ENCODE data around the gene HOXA9.

HOXA9 gene

DNA sequence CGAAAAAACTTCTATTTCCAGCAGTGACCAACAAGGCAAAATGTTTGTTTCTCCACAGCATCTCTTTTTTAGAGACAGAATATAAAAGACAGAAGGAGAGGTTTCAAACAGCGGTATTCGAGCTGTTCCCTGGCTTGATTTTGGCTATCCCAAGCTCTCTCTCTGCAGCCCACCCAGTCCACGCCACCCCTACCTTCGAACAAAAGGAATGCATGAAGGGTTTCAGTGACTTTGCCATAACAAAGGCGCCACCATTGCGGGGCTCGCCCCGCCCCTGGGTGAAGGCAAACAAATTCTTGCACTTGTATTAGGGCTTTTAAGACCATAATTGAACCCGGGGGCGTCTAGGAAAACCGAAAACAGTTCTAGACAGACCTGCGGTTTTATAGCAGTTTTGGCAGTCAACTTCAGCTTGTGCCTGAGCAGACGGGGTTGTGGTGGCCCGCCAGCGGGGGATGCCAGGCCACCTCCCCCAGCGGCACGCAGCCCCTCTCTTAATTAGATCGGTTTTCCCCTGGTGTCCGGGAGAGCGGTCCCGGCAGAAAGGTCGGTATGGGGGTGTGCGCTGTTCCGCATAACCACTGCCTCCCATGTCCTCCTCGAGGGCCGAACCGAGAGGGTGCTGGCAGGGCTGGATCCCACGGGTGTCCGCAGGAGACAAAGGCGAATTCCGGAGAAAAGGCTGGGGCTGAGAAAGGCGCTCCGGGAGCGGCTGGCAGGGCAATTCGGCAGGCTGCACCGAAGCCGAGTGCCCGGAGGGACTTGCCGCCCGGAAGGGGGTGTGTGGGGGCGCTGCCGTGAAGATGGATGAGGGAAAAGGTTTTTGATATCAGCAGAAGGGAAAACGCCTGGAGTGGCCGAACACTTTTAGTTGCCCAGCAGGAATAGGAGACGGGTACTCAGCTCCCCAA, 22.4 kb upstream of the HOXA9 start:
- no peak for FAIRE-seq

DNA sequence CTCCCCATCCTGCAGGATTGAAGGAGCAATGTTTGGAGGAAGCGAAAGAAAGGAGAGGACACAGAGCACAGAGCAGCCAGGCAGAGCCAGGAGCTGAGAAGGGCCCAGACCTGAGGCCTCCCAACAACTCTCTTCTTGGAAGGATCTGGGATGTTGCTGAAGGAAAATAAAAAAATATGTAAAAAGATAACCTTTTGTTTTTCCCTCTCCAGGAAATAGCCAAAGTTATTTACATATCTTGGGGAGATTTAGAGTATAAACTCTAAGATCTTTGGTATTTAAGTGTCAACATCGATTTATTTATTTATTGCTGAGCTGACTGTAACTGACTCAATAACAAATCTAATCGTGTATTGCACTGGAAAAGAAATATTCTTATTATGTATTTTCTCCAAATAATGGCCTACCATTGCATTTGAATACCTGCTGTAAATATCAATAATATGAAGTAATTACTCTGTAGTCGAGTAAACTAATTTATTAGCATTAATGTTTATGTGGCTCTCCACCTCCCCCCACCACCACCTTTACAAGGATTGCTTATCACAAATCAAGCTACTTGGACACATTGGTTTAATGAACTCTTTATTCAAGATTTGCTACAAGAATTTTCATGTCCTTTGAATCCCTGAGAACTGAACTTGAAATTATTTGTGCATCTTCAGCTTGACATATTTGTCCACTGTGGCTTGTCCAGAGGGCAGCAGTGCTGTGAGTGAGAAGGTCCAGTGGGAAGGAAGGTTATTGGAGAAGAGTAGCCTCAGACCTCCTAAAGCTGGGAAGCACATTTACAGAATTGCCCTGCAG, 21.5 kb upstream of the HOXA9 start:
- FAIRE-seq: peak; percentile 61

DNA sequence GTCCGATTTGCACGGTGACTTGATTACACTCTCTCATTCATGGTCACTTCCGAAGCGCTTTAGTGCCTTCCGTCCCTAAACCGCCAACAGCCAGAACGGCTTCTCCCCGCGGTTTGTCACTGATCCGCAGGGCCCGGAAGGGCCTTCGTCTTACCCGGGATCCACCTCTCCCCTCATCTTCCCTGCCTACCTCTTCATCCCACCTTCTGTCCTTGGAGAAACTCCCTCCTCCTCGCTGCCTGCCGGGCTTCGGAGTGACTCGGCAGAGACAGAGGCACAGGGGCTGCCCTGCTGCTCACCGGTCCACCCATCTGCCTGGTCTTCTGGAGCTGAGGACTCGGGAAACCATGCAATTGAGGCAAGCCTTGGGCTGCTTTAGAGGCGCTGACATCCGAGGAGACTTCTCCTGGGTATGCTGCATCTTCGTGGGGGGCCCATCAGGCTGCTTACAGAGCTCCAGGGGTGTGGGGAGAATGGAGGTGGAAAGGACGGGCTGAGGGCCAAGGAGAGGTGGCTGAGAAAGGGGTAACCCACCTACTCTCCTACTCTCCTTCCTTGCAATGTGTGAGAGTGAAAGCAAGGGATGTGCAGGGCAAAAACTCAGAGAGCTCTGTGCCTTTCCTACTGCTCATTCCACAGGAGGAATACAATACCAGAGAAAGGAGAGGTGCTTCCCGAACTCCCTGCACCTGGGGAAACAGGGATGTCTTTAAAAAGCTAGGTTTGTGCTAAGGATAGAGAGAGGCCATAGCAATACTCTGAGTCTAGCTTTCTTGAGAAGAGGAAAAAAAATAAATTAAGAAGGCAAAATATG, 20.7 kb upstream of the HOXA9 start:
- no peak for FAIRE-seq

DNA sequence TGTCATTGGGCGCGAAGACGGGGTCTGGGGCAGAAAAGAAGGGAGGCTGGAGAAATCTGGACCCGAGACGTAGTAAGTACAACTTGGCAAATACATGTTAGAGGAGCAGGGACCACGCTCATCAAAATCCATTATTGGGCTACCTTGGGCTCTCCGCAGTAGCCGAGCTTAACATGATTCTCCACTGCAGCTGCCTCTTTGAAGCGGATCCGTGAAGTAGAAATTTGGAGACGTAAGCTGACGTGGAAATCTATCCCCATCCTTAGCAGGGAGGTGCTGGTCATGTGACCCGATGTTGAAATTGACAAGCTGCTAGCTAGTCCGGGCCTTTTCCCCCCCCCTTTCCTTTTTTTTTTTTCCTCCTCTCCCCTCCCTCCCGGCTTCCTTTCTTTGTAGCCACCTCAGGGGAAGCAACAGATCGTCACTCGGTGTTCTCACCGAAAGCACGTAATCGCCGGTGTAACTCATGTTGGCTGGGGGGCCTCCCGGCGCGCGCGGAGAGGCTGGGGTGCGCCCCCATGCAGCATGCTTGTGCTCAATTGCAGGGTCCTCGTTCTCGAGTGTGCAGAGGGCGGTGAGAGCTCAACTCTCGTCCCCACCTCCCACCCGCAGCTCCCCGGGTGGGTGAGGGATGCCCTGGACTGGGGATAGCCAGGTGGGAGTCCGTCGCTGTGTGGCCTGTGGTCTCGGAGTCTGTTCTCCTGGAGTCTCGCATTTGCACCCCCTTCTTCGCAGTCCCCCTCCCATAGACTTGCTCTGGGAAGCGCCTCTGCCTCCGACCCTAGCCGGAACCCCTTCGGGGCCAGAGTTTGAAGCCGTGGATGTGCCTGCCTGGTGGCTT, 19.9 kb upstream of the HOXA9 start, which contains the start of gene HOXA11:
Gene HOXA11 (minus strand): TSS at position 220 of the 841 bp plus-strand sequence. CDS start 88 bp downstream, at position 132.
- FAIRE-seq: peak; percentile 93

DNA sequence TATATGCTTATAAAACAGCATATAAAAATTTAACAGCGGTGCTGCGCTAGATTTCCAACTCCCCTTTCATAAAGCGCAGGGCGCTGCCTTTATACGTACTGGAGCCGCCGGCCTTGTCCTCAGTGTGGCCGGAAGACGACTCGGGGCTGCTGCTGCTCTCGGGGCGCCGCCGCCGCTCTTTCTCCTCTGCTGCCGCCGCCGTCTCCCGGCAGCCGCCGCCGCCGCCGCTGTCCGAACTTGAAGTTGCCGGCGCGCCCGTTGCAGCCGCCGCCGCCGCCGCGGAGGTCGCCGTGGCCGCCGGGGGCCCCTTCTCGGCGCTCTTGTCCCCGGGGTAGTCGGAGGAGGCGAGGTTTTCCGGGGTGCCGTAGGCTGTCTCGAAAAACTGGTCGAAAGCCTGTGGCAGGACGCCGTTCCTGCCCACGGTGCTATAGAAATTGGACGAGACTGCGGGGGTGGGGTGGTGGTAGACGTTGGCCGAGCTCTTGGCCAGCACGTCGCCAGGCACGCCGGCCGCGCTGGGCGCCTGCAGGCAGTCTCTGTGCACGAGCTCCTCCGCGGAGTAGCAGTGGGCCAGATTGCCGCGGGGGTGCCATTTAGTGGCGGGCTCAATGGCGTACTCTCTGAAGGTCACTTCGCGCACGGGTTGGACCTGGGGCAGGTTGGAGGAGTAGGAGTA, 19.1 kb upstream of the HOXA9 start:
- FAIRE-seq: no peak

DNA sequence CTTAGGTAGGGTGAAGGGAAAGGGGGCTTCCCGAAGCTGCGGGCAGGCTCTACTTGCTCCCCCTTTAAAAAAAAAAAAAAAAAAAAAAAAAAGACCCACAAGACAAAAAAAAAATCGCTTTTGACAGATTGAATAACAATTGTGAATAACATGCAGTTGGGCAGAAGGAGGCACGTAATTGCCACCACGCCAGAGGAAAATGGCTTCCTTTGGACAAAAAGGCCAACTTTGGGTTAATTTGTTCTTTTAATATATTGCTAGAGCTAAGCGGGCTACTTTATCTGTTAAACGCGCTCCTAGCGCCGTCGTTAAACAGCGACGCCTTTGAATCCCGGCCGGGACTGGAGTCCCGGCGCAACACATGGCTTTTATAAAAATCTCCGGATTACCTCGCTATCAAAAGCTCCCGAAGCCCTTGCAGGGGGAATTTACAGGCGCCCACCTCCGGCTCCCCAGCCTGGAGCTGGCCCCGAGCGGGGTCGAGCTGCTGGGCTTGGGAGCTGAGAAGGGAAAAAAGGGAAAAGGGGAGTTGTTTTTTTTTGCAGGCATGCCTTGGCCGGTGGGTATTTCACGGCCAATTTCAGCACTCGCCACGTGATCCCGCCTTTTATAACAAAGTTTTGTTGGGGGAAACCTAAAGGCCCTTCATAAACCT, 18.5 kb upstream of the HOXA9 start:
- FAIRE-seq: no peak

DNA sequence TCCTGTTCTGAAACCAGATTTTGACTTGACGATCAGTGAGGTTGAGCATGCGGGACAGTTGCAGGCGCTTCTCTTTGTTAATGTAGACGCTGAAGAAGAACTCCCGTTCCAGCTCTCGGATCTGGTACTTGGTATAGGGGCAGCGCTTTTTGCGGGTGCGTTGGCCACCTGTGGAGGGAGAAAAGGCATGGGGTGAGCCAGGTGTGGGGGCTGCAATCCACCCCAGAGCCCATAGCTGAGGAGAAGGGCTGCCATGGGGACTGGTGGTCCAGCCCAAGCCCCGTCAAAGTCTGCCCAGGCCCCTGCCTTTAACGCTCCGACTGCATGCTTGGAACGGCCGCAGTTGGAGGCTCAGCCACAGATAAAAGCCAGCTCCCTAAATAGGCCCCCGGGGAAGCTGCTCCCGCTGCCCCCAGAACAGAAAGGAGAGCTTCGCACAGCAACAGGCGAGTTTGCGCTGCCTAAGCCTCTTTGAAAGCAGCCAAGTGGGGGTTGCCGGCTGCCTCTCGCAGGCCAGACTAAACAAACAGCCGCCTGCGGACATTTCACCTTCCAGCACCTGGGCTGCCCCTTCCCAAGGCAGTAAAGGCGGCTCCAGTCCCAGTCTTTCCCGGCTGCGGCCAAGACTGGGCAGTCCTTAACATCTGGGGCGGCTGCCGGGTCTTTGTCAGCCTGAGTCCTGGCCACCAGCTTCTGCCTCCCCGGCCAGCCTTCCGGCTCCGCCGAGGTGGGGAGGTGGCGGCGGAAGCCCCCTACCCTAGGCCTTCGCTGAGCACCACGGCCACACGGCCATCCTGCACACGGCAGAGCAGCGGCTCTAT, 17.7 kb upstream of the HOXA9 start:
- FAIRE-seq: no peak

DNA sequence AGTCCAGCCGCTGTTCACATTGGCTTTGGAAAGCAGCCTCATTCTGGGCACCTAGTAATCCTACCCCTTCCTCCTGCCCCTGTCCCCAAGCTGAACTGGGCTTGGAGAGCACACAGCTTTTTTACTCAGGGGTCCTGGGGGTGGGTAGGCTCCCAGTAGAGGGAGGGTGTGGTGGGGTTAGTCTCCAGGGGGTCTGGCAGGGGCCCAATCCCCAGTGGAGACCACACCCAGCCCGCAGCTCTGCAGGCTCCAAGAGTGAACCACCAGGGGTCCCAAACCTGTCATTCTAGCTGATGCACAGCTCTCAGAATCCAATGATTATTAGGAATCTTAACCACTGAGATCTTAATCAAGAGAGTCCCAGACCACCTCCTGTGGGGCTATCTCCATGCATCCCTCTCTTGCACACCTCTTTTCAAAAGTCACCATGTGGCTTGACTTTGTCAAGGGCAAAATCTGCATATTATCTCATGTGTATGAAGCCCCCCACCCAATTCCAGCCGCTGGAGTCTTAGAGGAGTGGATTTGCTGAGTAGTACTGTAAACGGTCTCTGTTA, 17.0 kb upstream of the HOXA9 start:
- no peak for FAIRE-seq

DNA sequence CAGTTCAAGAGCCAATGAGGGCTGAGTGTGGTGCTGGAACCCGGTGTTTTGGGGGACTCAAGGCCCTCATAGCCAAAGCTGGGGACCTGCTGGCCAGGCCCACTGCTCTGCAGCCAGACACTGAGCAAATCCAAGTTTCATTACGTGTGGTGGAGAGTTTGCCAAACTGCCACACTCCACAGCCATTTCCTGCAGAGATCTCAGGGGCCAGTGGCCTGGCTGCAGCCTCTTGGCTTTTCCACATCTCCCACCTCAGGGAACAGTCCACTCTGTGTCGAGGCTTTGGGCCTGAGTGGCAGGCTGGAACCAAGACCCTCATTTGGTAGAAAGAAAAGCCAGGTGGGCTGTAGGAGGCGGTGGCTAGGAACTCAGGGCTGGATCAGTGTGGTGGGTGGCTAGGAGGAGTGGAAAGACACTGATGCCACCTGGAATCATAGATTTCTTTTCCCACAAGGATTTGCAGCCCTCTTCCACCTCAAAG, 16.5 kb upstream of the HOXA9 start:
- no peak for FAIRE-seq

DNA sequence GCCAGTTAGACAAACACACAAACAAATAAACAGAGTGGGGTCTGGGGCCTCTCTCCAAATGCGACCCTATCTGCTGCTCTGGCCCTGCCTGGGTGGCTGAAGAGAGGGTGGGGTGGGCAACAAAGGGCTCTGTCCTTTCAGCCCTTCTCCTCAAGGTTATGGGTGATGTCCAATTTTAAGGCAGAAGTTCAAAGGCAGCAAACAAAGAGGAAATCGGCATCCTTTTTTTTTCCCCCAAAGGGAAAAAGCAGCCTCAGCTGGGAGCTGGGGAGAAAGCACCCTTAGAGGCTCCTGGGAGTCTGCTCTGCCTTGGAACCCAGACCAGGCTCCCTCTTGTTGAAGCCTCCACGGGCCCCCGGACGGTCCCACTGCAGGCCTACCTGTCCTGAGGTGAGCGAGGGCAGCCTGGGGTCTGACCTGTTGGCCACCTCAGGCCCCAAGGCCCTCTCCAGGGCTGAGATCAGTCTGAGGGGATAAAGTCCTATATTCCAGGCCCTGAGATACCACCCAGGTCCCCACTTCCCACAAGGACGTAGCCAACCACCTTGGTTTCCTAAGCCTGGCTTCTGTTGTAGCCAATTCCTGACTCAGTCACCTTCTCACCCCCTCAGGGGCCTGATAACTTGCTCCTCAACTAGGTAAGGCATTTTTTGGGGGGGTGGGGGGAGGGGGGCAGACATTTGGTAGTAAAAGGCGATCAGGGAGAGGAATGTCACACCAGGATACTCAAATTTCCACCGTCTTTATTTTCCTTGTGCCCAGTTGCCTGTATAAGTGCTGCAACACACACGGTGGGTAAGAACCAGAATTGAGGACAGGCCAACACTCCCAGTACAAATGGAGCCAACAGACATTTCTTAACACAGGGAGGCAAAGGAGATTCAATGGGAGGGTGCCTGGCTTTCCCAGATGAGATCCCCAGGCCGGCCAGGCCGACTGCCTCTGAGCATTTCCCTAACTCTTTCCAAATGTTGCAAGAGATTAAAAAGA, 15.4 kb upstream of the HOXA9 start:
- FAIRE-seq: no peak

DNA sequence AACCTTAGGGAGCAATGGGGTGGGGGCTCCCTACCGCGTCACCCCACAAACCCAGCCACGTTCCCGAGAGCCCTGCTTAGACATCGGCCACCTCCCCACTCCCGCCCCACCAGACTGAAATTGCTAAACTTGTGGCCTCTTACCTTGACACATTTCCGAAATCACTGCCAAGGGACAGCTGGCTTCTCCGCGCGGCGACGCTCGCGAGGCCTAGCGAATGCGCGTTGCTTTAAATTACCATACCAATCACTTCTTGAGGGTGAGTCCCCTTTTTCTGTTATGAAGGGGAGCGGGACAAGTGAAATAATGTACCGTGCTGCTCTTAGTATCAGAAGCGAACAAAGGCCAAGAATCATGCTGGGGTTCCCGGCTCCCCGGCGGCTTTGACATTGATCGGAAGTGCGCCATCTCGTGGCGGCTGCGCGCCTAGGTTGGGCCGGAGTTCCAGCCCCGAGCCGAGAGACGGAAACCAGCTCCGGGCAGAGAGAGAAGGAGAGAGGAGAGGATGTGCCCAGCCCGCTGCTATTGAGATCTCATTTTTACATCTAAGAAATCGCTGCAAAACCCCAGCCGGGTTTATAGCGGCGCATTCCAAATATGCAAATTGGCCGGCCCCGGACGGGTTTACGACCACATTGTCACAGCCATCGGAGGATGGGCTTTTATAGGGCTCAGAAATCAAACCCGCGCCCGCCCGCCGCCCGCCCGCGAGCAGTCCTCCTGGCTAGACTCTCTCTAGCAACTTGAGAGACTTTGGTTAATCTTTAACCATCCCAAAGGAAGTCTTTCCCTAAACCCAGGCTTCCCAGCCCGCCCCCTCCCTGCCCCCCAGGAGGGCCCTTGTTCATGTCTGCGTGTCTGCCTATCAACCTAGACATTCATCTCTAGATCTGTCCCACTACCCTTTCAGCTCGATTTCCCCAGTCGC, 14.4 kb upstream of the HOXA9 start:
- FAIRE-seq: peak; percentile 23

DNA sequence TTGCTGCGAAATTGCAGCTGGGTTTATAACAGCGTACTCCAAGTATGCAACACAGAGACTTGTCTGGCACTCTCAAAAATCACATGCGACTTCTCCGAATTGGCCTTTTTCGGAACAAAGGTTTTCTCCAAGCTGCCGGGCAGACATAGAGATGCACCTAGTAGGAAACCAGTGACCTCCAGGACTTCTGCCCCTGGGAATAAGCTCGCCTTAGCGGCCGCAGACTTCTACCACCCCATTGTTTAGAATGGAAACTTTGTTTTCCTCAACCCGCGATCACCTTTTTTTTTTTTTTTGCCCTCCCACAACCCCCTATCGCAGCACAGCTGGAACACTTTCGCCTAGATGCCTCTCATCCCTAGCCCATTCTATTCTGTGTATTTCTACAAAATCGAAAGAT, 13.7 kb upstream of the HOXA9 start:
- FAIRE-seq: no peak

DNA sequence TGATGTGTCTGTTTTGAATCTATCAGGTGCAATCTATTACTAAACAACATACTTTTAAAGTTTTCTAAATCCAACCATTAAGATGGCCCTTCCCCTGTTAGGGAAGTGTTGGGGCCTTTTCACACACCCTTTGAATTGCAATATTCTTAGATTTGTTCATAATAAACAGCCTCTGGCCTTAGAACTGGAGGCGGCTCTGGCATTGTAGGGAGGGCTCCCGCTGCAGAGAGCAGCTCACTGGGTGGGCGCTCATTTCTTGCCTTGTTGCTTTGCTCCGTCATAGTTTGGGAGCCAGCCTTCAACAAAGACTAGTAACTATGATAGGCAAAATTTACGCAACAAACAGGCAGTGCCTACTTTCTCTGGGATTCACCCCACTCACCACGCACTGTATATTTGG, 13.0 kb upstream of the HOXA9 start:
- no peak for FAIRE-seq

DNA sequence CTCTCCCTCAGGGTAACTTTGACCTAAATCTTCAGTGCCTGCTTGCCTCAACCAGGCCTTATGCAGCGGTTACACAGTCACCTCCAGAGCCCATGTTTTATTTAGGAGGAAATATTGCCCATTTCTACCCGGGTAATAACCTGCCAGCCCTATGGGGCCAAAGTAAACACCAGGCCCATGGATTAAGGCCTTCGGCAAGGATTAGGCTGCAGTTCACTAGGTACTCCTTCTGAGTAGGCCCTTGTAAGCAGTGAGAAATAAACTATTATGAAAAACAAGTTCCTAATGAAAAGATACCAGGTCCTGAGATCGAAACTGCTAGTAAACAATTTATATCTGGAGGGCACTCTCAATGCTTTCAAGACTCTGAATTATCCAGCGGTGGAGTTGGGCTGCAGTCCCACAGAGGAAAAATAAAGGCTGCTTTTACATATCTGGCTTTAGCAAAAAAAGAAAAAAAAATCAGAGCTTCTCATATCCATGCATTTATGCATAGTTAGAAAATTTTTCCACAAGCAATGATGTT, 12.5 kb upstream of the HOXA9 start:
- no peak for FAIRE-seq

DNA sequence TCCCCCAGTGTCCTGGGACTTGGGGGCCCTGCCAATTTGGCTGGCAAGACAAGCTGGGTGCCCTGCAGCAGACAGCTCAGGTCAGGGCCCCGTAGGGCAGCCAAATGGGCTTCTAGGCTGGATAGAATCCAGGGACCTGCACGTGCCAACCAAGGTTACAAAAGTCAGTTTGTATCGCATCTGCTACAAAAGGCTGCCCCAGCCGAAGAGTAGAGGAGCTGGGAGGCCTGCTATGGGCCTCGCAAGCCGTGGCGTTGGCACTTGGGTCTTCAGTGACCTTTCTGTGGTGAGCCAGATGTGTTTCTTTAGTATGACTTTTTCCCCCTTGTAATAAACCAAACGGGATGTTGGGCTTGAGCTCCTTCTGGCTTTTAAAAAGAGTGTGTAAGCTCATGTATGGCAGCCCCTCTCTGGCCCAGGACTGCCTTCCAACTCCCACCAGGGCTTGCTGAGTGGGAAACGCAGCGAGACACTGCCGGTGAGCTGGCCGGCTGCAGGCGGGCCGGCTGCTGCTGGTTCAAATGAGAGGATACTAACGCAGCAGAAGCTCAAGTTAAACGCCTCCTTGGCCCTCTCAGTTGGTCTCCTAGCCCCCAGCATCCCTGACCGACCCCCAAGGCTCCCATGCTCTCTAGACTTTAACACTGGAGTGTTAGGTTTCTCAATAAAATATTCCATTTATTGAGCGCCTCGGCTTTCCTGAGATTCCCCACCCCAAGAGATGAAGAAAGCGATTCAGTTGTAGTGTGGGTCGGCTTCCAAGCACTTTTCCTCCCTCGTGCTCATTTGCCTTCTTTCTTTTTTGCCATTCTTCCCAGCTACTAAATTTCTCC, 11.8 kb upstream of the HOXA9 start:
- FAIRE-seq: no peak

DNA sequence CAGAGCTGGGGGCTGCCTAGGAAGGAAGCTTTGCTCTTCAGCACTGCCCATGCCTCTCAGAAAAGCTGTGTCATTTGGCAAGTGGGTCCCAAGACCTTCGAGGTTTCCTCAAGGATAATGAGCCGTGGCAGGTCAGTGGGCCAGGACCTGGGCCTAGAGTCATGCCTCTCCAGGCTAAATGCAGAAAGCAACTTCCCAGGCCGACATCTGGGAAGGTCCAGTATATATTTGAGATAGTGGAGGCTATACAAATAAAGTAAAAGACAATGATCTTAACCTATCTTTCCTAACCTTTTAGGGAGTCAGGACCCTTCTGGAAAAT, 11.1 kb upstream of the HOXA9 start:
- FAIRE-seq: no peak

All from endometrium (tissue), 2 donors.